ENCODE measurements around the gene MPPED1. TPM values are rescaled to one million over a fixed set of nuclear protein-coding genes. Genes with fewer than 3 reads are reported as not detected.

The MPPED1 gene
- total RNA-seq, 1 experiment from 2014 or later = not detected

- CTCF ChIA-PET = no interaction called here
- TF ChIP-seq, protein P1, sequence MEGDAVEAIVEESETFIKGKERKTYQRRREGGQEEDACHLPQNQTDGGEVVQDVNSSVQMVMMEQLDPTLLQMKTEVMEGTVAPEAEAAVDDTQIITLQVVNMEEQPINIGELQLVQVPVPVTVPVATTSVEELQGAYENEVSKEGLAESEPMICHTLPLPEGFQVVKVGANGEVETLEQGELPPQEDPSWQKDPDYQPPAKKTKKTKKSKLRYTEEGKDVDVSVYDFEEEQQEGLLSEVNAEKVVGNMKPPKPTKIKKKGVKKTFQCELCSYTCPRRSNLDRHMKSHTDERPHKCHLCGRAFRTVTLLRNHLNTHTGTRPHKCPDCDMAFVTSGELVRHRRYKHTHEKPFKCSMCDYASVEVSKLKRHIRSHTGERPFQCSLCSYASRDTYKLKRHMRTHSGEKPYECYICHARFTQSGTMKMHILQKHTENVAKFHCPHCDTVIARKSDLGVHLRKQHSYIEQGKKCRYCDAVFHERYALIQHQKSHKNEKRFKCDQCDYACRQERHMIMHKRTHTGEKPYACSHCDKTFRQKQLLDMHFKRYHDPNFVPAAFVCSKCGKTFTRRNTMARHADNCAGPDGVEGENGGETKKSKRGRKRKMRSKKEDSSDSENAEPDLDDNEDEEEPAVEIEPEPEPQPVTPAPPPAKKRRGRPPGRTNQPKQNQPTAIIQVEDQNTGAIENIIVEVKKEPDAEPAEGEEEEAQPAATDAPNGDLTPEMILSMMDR (conservative IDR thresholded peaks at IDR 0.05) = no peak
- no peak for TF ChIP-seq EZH2 (IDR thresholded peaks at IDR 0.05; ENCODE audit: low read depth)
- no peak for DNase-seq
- H3K4me3 ChIP-seq = no peak overlapping the region
- H3K27ac ChIP-seq = no peak overlapping the region
- no TSS peak for BruUV-seq (replicated peaks)
- intact Hi-C loops (cut with micrococcal nuclease; ENCODE audit: unreplicated experiment) = no loop called here
- no peaks in the 10 kb centered on the region for H3K9me2 ChIP-seq (ENCODE audit: insufficient read depth)
- H3K27me3 ChIP-seq (ENCODE audit: insufficient read depth, low read depth) = peaks cover 98% of the 10 kb centered on the region
- no peaks in the 10 kb centered on the region for H4K20me1 ChIP-seq (ENCODE audit: insufficient read depth)
- no peaks in the 10 kb centered on the region for H3K36me3 ChIP-seq (ENCODE audit: low read depth)
- no peak overlapping the region for H2AFZ ChIP-seq
- H3F3A ChIP-seq (ENCODE audit: insufficient read depth, low read depth) = no peaks in the 10 kb centered on the region
- H3K9me3 ChIP-seq (ENCODE audit: insufficient read depth, low read depth) = no peaks in the 10 kb centered on the region
- H3K4me1 ChIP-seq (replicated peaks; ENCODE audit: insufficient read depth) = no peaks in the 10 kb centered on the region
- H3K79me2 ChIP-seq (ENCODE audit: low read depth) = no peaks in the 10 kb centered on the region
- POLR2A ChIA-PET (ENCODE audit: unreplicated experiment) = no interaction called here
- no peak overlapping the region for H3K4me2 ChIP-seq
Measured at GRCh38 chr22:43546186-43546585, 134.4 kb downstream of the MPPED1 start.

DNA sequence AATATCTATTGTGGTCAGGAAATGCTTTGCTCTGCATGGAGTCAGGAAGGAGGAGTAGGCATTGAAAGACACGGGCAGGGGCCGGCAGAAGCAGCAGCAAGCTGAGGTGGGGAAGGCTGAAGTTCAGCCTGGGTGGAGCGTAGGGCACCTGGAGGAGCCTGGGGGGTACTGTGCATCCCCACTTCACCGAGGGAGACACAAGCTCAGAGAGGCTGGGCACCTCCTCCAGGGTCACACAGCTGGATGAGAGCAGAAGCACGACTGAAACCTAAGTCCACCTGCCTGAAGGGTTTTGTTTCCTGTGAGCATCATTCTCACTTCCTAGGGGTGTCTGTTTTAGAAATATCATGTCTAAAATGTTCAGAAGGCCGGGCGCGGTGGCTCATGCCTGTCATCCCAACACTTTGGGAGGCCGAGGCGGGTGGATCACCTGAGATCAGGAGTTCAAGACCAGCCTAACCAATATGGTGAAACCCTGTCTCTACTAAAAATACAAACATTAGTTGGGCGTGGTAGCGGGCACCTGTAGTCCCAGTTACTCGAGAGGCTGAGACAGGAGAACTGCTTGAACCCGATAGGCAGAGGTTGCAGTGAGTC, 138.3 kb downstream of the MPPED1 start:
- no peak for DNase-seq
- ChIA-PET POLR2A (ENCODE audit: unreplicated experiment) (no interaction called here), CTCF (no interaction called here)
- H3K4me1 ChIP-seq (replicated peaks; ENCODE audit: insufficient read depth) = no peaks in the 10 kb centered on the region
- TF ChIP-seq EZH2 (IDR thresholded peaks at IDR 0.05; ENCODE audit: low read depth) = no peak
- TF ChIP-seq, protein P1 (conservative IDR thresholded peaks at IDR 0.05) = no peak
- no peak overlapping the region for H2AFZ ChIP-seq
- no peak overlapping the region for H3K27ac ChIP-seq
- no TSS peak for BruUV-seq (replicated peaks)
- no peaks in the 10 kb centered on the region for H4K20me1 ChIP-seq (ENCODE audit: insufficient read depth)
- H3K79me2 ChIP-seq (ENCODE audit: low read depth) = no peaks in the 10 kb centered on the region
- no peak overlapping the region for H3K4me2 ChIP-seq
- H3K4me3 ChIP-seq = no peak overlapping the region
- intact Hi-C loops (cut with micrococcal nuclease; ENCODE audit: unreplicated experiment) = no loop called here
- H3K36me3 ChIP-seq (ENCODE audit: low read depth) = no peaks in the 10 kb centered on the region
- no peaks in the 10 kb centered on the region for H3F3A ChIP-seq (ENCODE audit: insufficient read depth, low read depth)
- no peaks in the 10 kb centered on the region for H3K9me2 ChIP-seq (ENCODE audit: insufficient read depth)
- H3K27me3 ChIP-seq (ENCODE audit: insufficient read depth, low read depth) = peaks cover 98% of the 10 kb centered on the region
- no peaks in the 10 kb centered on the region for H3K9me3 ChIP-seq (ENCODE audit: insufficient read depth, low read depth)

DNA sequence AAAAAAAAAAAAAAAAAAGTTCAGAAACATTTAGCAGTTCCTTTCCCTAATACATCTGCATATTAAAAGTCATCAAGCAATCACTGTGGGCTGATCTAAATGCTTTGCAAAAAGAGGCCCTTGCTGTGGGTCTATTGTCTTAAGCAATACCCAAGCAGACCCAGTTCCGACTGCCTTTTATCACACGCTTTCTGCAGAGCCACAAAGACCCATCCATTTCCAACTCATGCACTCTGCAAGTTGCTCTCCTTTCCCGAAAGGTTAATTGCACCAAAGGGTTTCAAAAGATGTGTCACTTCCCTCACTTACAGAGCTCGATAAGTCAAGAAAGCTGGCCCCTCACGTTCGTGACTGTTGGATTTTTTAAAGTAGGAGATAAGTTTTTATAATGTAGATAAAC, 138.9 kb downstream of the MPPED1 start:
- CTCF ChIA-PET = no interaction called here

More for the DNA sequence above, 138.9 kb downstream of the MPPED1 start:
- no peaks in the 10 kb centered on the region for H4K20me1 ChIP-seq (ENCODE audit: insufficient read depth)
- H3K9me3 ChIP-seq (ENCODE audit: insufficient read depth, low read depth) = no peaks in the 10 kb centered on the region
- no peak overlapping the region for H3K4me2 ChIP-seq
- H3K27me3 ChIP-seq (ENCODE audit: insufficient read depth, low read depth) = peaks cover 98% of the 10 kb centered on the region
- TF ChIP-seq, protein P1 (conservative IDR thresholded peaks at IDR 0.05) = no peak
- TF ChIP-seq EZH2 (IDR thresholded peaks at IDR 0.05; ENCODE audit: low read depth) = no peak
- H3F3A ChIP-seq (ENCODE audit: insufficient read depth, low read depth) = no peaks in the 10 kb centered on the region
- H3K9me2 ChIP-seq (ENCODE audit: insufficient read depth) = no peaks in the 10 kb centered on the region
- DNase-seq = no peak
- H3K27ac ChIP-seq = no peak overlapping the region
- POLR2A ChIA-PET (ENCODE audit: unreplicated experiment) = no interaction called here
- H3K79me2 ChIP-seq (ENCODE audit: low read depth) = no peaks in the 10 kb centered on the region
- H3K4me3 ChIP-seq = no peak overlapping the region
- H3K36me3 ChIP-seq (ENCODE audit: low read depth) = no peaks in the 10 kb centered on the region
- BruUV-seq (replicated peaks) = no TSS peak
- intact Hi-C loops (cut with micrococcal nuclease; ENCODE audit: unreplicated experiment) = no loop called here
- H3K4me1 ChIP-seq (replicated peaks; ENCODE audit: insufficient read depth) = no peaks in the 10 kb centered on the region
- no peak overlapping the region for H2AFZ ChIP-seq
